ENCODE data around the gene FAM111A.

Gene FAM111A

DNA sequence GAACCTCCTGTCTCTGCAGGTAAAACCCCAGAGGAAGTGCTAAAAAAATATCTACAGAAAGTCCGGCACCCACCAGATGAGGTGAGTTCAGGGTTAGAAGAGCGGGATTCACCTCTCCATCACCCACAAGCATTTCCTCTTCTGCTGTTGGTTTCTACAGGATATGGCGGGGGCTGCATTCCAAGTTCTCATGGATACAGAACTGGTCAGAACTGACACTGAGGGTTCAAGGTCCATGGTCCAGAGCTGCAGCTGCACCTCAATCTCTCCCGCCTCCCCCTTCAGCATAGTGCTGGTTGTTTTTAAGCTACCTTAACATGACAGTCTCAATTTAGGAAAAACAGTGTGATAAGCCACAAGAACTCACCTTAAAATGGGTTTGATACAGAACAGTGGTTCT lies 48.4 kb downstream of the FAM111A start:
- no peaks in the 10 kb centered on the region for H3K9me3 ChIP-seq (ENCODE audit: insufficient read depth, low read depth, low read length)
- no peak overlapping the region for H3K27ac ChIP-seq (ENCODE audit: low read depth, low read length)
- H3K4me3 ChIP-seq (ENCODE audit: low read length) = no peak overlapping the region
- H3K4me1 ChIP-seq (ENCODE audit: insufficient read depth, low read length) = 0 out of 2 replicates have a peak, but pooled peaks cover under 1% of the 10 kb centered on the region
- no peaks in the 10 kb centered on the region for H3K27me3 ChIP-seq (ENCODE audit: insufficient read depth, low read length)
- WGBS = 98% methylated on average over 4 of the region's 4 CpGs
- H3K36me3 ChIP-seq (ENCODE audit: insufficient read depth, low read length) = peaks cover 81% of the 10 kb centered on the region
- H3K9ac ChIP-seq (ENCODE audit: low read depth, low read length) = no peak overlapping the region

DNA sequence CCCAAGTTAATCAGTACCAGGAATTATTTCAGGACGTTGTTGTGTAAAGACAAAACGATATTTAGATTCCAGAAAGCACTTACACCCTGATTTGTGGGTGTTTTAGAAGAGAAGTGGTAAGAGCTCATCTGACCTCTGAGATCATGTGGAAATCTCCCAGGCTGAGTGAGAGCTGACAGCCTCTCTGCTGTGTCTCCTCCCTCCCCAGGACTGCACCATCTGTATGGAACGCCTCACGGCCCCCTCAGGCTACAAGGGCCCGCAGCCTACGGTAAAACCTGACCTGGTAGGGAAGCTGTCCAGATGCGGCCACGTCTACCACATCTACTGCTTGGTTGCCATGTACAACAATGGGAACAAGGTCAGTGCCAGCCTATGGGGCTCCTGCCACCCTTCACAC lies 49.2 kb downstream of the FAM111A start:
- 92% methylated on average over 8 of the region's 8 CpGs for WGBS
- no peak overlapping the region for H3K27ac ChIP-seq (ENCODE audit: low read depth, low read length)
- no peaks in the 10 kb centered on the region for H3K9me3 ChIP-seq (ENCODE audit: insufficient read depth, low read depth, low read length)
- peaks cover 89% of the 10 kb centered on the region for H3K36me3 ChIP-seq (ENCODE audit: insufficient read depth, low read length)
- H3K4me3 ChIP-seq (ENCODE audit: low read length) = no peak overlapping the region
- no peaks in the 10 kb centered on the region for H3K27me3 ChIP-seq (ENCODE audit: insufficient read depth, low read length)
- H3K4me1 ChIP-seq (ENCODE audit: insufficient read depth, low read length) = no peaks in the 10 kb centered on the region
- no peak overlapping the region for H3K9ac ChIP-seq (ENCODE audit: low read depth, low read length)

DNA sequence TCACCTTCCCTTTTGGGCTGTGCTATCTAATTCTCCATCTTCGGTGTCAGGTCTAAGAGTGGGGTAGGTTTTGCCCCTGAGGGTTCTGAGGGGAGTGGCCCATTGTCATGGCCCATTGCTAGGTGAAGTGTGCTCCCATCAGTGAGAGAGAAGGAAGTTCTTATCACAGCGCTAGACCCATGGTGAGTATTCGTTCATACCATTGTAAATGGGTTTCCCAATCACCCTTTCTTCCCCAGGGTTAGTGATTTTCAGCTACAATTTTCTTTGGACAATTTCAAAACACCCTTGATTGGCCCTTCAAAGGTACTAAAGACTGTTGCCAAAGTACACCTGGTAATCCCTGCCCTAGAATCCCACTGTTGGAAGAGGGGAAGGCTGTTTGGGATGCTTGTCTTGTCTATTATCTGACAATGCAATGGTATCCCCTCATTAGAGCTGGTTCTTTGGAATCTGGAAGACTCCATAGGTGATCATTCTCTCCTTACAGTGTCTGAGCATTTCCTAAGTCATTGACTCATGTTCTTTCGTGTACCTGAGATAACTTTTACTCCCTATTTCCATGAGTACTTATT lies 49.9 kb downstream of the FAM111A start:
- Histone ChIP-seq H3K27ac (ENCODE audit: low read depth, low read length) (no peak overlapping the region), H3K36me3 (ENCODE audit: insufficient read depth, low read length) (peaks cover 95% of the 10 kb centered on the region), H3K9ac (ENCODE audit: low read depth, low read length) (no peak overlapping the region), H3K9me3 (ENCODE audit: insufficient read depth, low read depth, low read length) (no peaks in the 10 kb centered on the region), H3K4me3 (ENCODE audit: low read length) (no peak overlapping the region), H3K4me1 (ENCODE audit: insufficient read depth, low read length) (no peaks in the 10 kb centered on the region), H3K27me3 (ENCODE audit: insufficient read depth, low read length) (no peaks in the 10 kb centered on the region)
- WGBS = 99% methylated on average over 4 of the region's 4 CpGs

DNA sequence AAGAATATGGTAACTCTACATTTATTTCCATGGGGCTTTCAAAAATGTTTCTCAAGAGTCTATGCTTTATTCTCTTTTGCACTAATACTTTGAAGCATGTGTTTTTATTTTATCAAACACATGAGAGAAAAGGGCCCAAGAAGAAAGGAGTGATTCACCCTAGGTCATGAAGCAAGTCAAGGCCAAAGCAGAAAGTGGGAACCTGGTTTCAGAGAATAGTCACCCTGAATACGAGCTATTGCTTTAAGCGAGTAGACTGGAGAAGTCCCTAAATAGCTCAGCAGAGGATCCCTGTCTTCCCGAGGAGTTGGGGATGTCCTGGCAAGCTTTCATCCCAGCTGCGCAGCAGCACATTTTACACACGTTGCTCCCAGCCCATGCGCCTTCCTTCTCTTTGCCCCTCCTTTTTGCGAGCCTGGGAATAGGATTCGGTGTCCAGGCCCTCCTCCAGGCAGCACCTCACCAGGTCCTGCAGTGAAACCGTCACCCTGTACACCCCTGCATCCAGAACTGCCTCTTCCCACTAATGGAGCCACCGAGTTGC lies 51.0 kb downstream of the FAM111A start:
- Histone ChIP-seq H3K36me3 (ENCODE audit: insufficient read depth, low read length) (peaks cover 93% of the 10 kb centered on the region), H3K4me1 (ENCODE audit: insufficient read depth, low read length) (no peaks in the 10 kb centered on the region; the same call in 1 of the 2 replicates)
- 96% methylated on average over 10 of the region's 10 CpGs for WGBS

DNA sequence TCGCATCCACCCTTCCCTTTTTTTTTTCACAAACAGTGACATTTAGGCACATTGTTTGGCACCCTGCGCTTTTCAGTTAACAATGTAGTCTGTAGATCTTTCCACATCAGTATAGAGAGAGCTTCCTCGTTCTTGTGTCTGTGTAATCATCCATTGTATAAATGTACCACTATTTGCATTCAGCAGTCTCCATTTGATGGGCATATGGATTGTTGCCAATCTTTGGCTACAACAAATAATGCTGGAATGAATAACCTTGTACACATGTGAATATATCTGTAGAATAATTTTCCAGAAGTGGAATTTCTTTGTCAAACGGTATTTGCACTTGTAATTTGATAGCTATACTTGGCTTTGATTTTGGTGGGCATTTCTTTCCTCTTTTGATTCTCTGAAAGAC lies 52.9 kb downstream of the FAM111A start:
- Histone ChIP-seq H3K36me3 (ENCODE audit: insufficient read depth, low read length) (peaks cover 80% of the 10 kb centered on the region), H3K27ac (ENCODE audit: low read depth, low read length) (no peak overlapping the region), H3K4me3 (ENCODE audit: low read length) (no peak overlapping the region), H3K9ac (ENCODE audit: low read depth, low read length) (no peak overlapping the region), H3K4me1 (ENCODE audit: insufficient read depth, low read length) (no peaks in the 10 kb centered on the region; the same call in 1 of the 2 replicates), H3K9me3 (ENCODE audit: insufficient read depth, low read depth, low read length) (no peaks in the 10 kb centered on the region), H3K27me3 (ENCODE audit: insufficient read depth, low read length) (no peaks in the 10 kb centered on the region)
- 94% methylated on average over 4 of the region's 4 CpGs for WGBS

More for the DNA sequence above, 51.0 kb downstream of the FAM111A start:
- no peaks in the 10 kb centered on the region for H3K27me3 ChIP-seq (ENCODE audit: insufficient read depth, low read length)
- H3K9ac ChIP-seq (ENCODE audit: low read depth, low read length) = no peak overlapping the region
- no peak overlapping the region for H3K4me3 ChIP-seq (ENCODE audit: low read length)
- H3K27ac ChIP-seq (ENCODE audit: low read depth, low read length) = no peak overlapping the region
- no peaks in the 10 kb centered on the region for H3K9me3 ChIP-seq (ENCODE audit: insufficient read depth, low read depth, low read length)

DNA sequence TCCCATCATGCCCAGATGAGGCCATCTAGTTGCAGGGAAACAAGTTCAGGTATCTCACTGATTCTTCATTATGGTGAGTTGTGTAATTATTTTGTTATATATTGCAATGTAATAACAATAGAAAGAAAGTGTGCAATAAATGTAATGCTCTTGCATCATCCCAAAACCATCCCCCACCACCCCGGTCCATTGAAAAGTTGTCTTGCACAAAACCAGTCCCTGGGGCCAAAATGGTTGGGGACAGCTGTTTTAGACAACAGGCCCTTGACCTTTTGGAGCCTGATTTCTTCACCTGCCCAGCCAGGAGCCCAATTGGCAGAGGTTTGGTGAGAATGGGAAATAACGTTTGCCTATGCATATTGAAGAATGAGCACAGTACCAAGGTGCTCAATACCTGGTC lies 54.1 kb downstream of the FAM111A start:
- 96% methylated on average over 2 of the region's 2 CpGs for WGBS
- Histone ChIP-seq H3K9me3 (ENCODE audit: insufficient read depth, low read depth, low read length) (no peaks in the 10 kb centered on the region), H3K36me3 (ENCODE audit: insufficient read depth, low read length) (peaks cover 79% of the 10 kb centered on the region), H3K9ac (ENCODE audit: low read depth, low read length) (no peak overlapping the region), H3K27me3 (ENCODE audit: insufficient read depth, low read length) (no peaks in the 10 kb centered on the region), H3K4me3 (ENCODE audit: low read length) (no peak overlapping the region), H3K27ac (ENCODE audit: low read depth, low read length) (no peak overlapping the region), H3K4me1 (ENCODE audit: insufficient read depth, low read length) (no peaks in the 10 kb centered on the region; the same call in 1 of the 2 replicates)

DNA sequence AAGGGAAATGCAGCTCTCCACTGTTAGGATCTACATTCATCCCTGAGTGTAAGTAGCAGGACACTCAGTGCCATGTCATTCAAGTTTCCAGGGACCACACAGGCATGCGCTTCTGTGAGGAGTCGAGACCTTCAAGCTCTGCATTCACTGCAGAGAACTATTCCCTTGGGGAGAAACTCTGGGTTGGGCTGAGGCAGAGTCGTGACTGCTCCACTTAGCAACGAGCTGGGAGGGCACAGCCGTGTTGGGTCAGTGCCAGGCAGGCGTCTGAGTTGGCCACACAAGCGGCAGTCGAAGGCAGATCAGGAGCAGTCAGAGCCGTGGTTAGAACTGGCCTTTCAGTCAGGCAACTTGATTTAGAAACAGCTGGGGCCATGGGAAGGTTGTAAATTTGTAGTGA lies 55.3 kb downstream of the FAM111A start:
- H3K27me3 ChIP-seq (ENCODE audit: insufficient read depth, low read length) = no peaks in the 10 kb centered on the region
- no peaks in the 10 kb centered on the region; the same call in 1 of the 2 replicates for H3K4me1 ChIP-seq (ENCODE audit: insufficient read depth, low read length)
- H3K9me3 ChIP-seq (ENCODE audit: insufficient read depth, low read depth, low read length) = no peaks in the 10 kb centered on the region
- H3K9ac ChIP-seq (ENCODE audit: low read depth, low read length) = no peak overlapping the region
- no peak overlapping the region for H3K27ac ChIP-seq (ENCODE audit: low read depth, low read length)
- H3K4me3 ChIP-seq (ENCODE audit: low read length) = no peak overlapping the region
- H3K36me3 ChIP-seq (ENCODE audit: insufficient read depth, low read length) = peaks cover 78% of the 10 kb centered on the region
- WGBS = 92% methylated on average over 9 of the region's 9 CpGs

DNA sequence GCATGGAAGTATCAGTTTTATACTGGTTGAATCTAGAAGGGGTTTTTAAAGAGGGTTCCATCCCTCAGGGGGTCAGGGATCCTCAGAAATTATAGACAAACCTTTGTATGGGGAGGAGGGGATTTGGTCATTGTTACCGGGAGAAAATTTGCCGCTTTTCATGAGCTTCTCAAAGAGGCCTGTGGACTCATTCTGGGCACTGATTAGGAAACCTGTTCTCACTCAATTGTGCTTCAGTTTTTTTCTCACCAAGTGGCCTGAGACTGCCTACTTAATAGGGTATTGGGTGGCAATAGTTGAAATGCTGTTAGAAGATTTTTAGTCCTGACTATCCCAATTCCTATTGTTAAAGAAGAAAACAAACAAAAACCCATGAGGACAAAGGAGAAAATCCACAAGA lies 56.1 kb downstream of the FAM111A start:
- H3K9ac ChIP-seq (ENCODE audit: low read depth, low read length) = no peak overlapping the region
- no peaks in the 10 kb centered on the region for H3K9me3 ChIP-seq (ENCODE audit: insufficient read depth, low read depth, low read length)
- 96% methylated on average over 2 of the region's 2 CpGs for WGBS
- no peak overlapping the region for H3K27ac ChIP-seq (ENCODE audit: low read depth, low read length)
- no peak overlapping the region for H3K4me3 ChIP-seq (ENCODE audit: low read length)
- peaks cover 76% of the 10 kb centered on the region for H3K36me3 ChIP-seq (ENCODE audit: insufficient read depth, low read length)
- no peaks in the 10 kb centered on the region; the same call in 1 of the 2 replicates for H3K4me1 ChIP-seq (ENCODE audit: insufficient read depth, low read length)
- H3K27me3 ChIP-seq (ENCODE audit: insufficient read depth, low read length) = no peaks in the 10 kb centered on the region

DNA sequence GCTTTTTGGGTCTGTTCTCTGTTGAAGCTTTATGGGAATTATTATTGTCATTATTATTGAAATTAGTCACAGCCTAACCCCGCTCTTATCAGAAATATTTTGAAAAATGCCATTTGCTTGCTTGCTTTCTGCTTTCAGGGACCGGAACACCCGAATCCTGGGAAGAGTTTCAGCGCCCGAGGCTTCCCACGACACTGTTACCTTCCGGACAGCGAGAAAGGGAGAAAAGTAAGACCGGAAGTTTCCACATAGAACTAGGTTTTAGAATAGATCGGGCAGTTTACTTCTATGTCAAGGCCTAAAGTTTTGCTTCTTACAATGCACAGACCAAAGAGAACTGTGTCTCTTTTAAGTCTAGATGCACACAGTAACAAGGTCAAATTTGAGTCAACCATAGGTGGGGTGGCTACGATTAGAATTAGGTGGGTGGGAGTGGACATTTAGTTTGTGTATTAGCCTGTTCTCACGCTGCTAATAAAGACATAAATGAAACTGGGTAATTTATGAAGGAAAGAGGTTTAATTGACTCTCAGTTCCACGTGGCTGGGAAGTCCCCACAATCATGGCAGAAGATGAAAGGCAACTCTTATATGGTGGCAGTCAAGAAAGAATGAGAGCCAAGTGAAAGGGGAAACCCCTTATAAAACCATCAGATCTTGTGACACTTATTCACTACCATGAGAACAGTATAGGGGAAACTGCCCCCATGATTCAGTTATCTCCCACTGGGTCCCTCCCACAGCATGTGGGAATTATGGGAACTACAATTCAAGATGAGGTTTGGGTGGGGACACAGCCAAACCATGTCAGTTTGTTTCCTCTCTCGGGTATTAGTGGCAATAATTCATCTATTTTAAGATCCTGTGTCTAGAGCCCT lies 57.1 kb downstream of the FAM111A start:
- H3K9ac ChIP-seq (ENCODE audit: low read depth, low read length) = no peak overlapping the region
- H3K27ac ChIP-seq (ENCODE audit: low read depth, low read length) = no peak overlapping the region
- WGBS = 94% methylated on average over 14 of the region's 14 CpGs
- no peaks in the 10 kb centered on the region; the same call in 1 of the 2 replicates for H3K4me1 ChIP-seq (ENCODE audit: insufficient read depth, low read length)
- no peaks in the 10 kb centered on the region for H3K27me3 ChIP-seq (ENCODE audit: insufficient read depth, low read length)
- no peak overlapping the region for H3K4me3 ChIP-seq (ENCODE audit: low read length)
- H3K36me3 ChIP-seq (ENCODE audit: insufficient read depth, low read length) = peaks cover 75% of the 10 kb centered on the region
- H3K9me3 ChIP-seq (ENCODE audit: insufficient read depth, low read depth, low read length) = no peaks in the 10 kb centered on the region

DNA sequence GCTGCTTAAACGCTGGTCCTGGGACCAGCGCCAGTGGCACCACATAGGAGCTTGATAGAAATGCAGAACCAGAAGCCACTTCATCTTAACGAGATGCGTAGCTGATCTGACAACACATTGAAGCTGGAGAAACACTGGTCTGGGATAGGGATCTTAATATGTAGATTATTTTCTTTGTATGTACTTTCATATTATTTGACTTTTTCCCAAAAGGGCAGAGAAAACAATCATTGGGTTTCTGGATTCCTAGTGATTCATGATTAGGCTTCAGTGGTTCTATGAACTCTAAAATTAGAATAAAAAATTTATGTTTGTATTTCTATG lies 57.7 kb downstream of the FAM111A start:
- WGBS = 95% methylated on average over 4 of the region's 4 CpGs
- Histone ChIP-seq H3K4me1 (ENCODE audit: insufficient read depth, low read length) (no peaks in the 10 kb centered on the region; the same call in 1 of the 2 replicates), H3K9me3 (ENCODE audit: insufficient read depth, low read depth, low read length) (no peaks in the 10 kb centered on the region), H3K9ac (ENCODE audit: low read depth, low read length) (no peak overlapping the region), H3K27me3 (ENCODE audit: insufficient read depth, low read length) (no peaks in the 10 kb centered on the region), H3K4me3 (ENCODE audit: low read length) (no peak overlapping the region), H3K36me3 (ENCODE audit: insufficient read depth, low read length) (peaks cover 74% of the 10 kb centered on the region), H3K27ac (ENCODE audit: low read depth, low read length) (no peak overlapping the region)

DNA sequence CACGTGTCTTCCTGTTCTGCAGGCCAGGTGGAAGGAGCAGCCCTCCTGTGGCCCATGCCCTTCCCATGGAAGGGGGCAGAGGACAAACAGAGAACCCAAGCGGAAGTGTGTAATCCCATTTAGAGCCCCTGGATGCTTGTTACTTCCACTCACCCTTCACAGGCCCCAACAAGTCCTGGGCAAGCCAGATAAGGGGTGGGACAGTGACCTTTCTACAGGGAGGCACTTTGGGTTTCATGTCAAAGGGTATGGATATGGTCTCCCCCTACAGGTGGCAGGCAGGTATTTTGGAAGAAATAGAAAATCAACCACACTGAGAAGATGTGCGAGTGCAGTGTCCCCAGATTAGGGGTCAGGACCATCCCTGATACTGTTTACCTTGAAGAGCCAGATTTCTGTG lies 58.7 kb downstream of the FAM111A start:
- no peak overlapping the region for H3K9ac ChIP-seq (ENCODE audit: low read depth, low read length)
- H3K9me3 ChIP-seq (ENCODE audit: insufficient read depth, low read depth, low read length) = no peaks in the 10 kb centered on the region
- H3K4me3 ChIP-seq (ENCODE audit: low read length) = no peak overlapping the region
- 88% methylated on average over 3 of the region's 3 CpGs for WGBS
- no peaks in the 10 kb centered on the region; the same call in 1 of the 2 replicates for H3K4me1 ChIP-seq (ENCODE audit: insufficient read depth, low read length)
- H3K27me3 ChIP-seq (ENCODE audit: insufficient read depth, low read length) = no peaks in the 10 kb centered on the region
- H3K27ac ChIP-seq (ENCODE audit: low read depth, low read length) = no peak overlapping the region
- peaks cover 64% of the 10 kb centered on the region for H3K36me3 ChIP-seq (ENCODE audit: insufficient read depth, low read length)

Measured in HUES64 (cell line).